Esophagus muscularis mucosa (tissue), 4 donors: ENCODE data around the gene CST1.

Source experiments
- CTCF ChIP-seq, 3 experiments: fragments of 200-600 bp in 2 of 3; fragments of 450-650 bp in 1 of 3; sonication (generic) in 2 of 3; IDR thresholded peaks; one replicate each; pipeline ENCODE4 v1.5.1; 2017 to 2019; ENCODE audit warnings: antibody characterized with exemption in 3 of 3, mild to moderate bottlenecking in 2 of 3, moderate library complexity in 1 of 3
- EP300 ChIP-seq: sonication (generic); formaldehyde crosslinking; IDR thresholded peaks from one replicate; pipeline ENCODE4 v1.6.1; 2017; ENCODE audit warnings: antibody characterized with exemption
- POLR2A ChIP-seq: fragments of 450-650 bp; IDR thresholded peaks from one replicate; pipeline ENCODE4 v1.6.1; 2017; ENCODE audit warnings: antibody characterized with exemption, moderate library complexity, mild to moderate bottlenecking, low read depth
- POLR2AphosphoS5 ChIP-seq, 2 donors: sonication (generic); formaldehyde crosslinking; IDR thresholded peaks; one replicate each; pipeline ENCODE4 v1.6.1; 2017; ENCODE audit warnings: antibody characterized with exemption in 2 of 2

GRCh38 chr20:23765578-23765977 lies 14.8 kb upstream of the CST1 start:
- no peak for TF ChIP-seq POLR2AphosphoS5 (IDR thresholded peaks at IDR 0.05)
- TF ChIP-seq EP300 = no peak
- TF ChIP-seq CTCF (IDR thresholded peaks at IDR 0.05) = no peak
- no peak for TF ChIP-seq POLR2A
